Measurements from ENCODE around the gene L1CAM. TPM values are rescaled to one million over a fixed set of nuclear protein-coding genes. Genes with fewer than 3 reads are reported as not detected.
A peak's percentile ranks its signal among the peaks of the same experiment; 100 is the strongest.

L1CAM gene
- total RNA-seq, 1 donor from 2014 or later, result 0.49 TPM

- H3K4me3 Mint-ChIP-seq, result peak overlapping the region; percentile 78
These were observed 54.4 kb downstream of the L1CAM start for GRCh38 chrX:153831429-153832150.

GRCh38 chrX:153830640-153831428 lies 55.1 kb downstream of the L1CAM start:
- Mint-ChIP-seq H3K4me1 (peaks cover 4% of the 10 kb centered on the region), H3K4me3 (peak overlapping the region; percentile 82), H3K27ac (no peak overlapping the region), H3K9me3 (peaks cover 29% of the 10 kb centered on the region), H3K27me3 (ENCODE audit: insufficient read depth, low read depth) (peaks cover 10% of the 10 kb centered on the region), H3K36me3 (peaks cover 5% of the 10 kb centered on the region)
- Histone ChIP-seq H2AFZ (replicated peaks) (no peak overlapping the region), H3K9ac (no peak overlapping the region), H3K4me1 (no peaks in the 10 kb centered on the region), H3K27ac (no peak overlapping the region), H4K20me1 (ENCODE audit: low read depth) (peaks cover 8% of the 10 kb centered on the region), H3K4me3 (peak overlapping the region; percentile 31), H3K36me3 (no peaks in the 10 kb centered on the region), H3F3A (ENCODE audit: low read depth) (peaks cover 16% of the 10 kb centered on the region), H3K27me3 (peaks cover 63% of the 10 kb centered on the region), H3K9me3 (ENCODE audit: low read depth) (no peaks in the 10 kb centered on the region), H3K4me2 (peak overlapping the region; percentile 72), H3K79me2 (ENCODE audit: low read depth) (no peaks in the 10 kb centered on the region)
- no peak for TF ChIP-seq CTCF (IDR thresholded peaks at IDR 0.05)
- TF ChIP-seq EZH2 (IDR thresholded peaks at IDR 0.05), result no peak
- no peak for TF ChIP-seq EZH2phosphoT487 (IDR thresholded peaks at IDR 0.05)
- DNase-seq (ENCODE audit: low spot score), result peak; percentile 48

More at GRCh38 chrX:153831429-153832150, 54.4 kb downstream of the L1CAM start:
- Mint-ChIP-seq H3K9me3 (peaks cover 29% of the 10 kb centered on the region), H3K27ac (no peak overlapping the region), H3K27me3 (ENCODE audit: insufficient read depth, low read depth) (peaks cover 10% of the 10 kb centered on the region), H3K36me3 (peaks cover 5% of the 10 kb centered on the region), H3K4me1 (peaks cover 4% of the 10 kb centered on the region)
- Histone ChIP-seq H3K27me3 (peaks cover 60% of the 10 kb centered on the region), H3F3A (ENCODE audit: low read depth) (peaks cover 16% of the 10 kb centered on the region), H4K20me1 (ENCODE audit: low read depth) (peaks cover 8% of the 10 kb centered on the region), H3K36me3 (no peaks in the 10 kb centered on the region), H3K4me3 (peak overlapping the region; percentile 31), H3K79me2 (ENCODE audit: low read depth) (no peaks in the 10 kb centered on the region), H3K4me2 (peak overlapping the region; percentile 72), H3K9me3 (ENCODE audit: low read depth) (no peaks in the 10 kb centered on the region), H3K9ac (no peak overlapping the region), H2AFZ (replicated peaks) (no peak overlapping the region), H3K4me1 (no peaks in the 10 kb centered on the region), H3K27ac (no peak overlapping the region)
- TF ChIP-seq EZH2phosphoT487 (IDR thresholded peaks at IDR 0.05), result no peak
- no peak for TF ChIP-seq CTCF (IDR thresholded peaks at IDR 0.05)
- TF ChIP-seq EZH2 (IDR thresholded peaks at IDR 0.05), result no peak
- DNase-seq (ENCODE audit: low spot score), result no peak

- peak within 1 kb of the TSS; percentile 51 for H3K4me3 ChIP-seq
- peaks cover 32% of the 10 kb centered on the region for H3K9me3 Mint-ChIP-seq
- H3K9ac ChIP-seq, result no peak within 1 kb of the TSS
- H3K79me2 ChIP-seq (ENCODE audit: low read depth), result no peaks in the 10 kb centered on the region
- peak within 1 kb of the TSS; percentile 78 for H3K4me2 ChIP-seq
- DNase-seq (ENCODE audit: low spot score), result peak; percentile 52
- no peak within 1 kb of the TSS for H3K27ac ChIP-seq
- H3K4me1 Mint-ChIP-seq, result peaks cover 4% of the 10 kb centered on the region
- peaks cover 16% of the 10 kb centered on the region for H3F3A ChIP-seq (ENCODE audit: low read depth)
- H3K27me3 ChIP-seq, result peaks cover 63% of the 10 kb centered on the region
- H3K4me1 ChIP-seq, result no peaks in the 10 kb centered on the region
- peaks cover 8% of the 10 kb centered on the region for H4K20me1 ChIP-seq (ENCODE audit: low read depth)
- H3K9me3 ChIP-seq (ENCODE audit: low read depth), result no peaks in the 10 kb centered on the region
- TF ChIP-seq CTCF (IDR thresholded peaks at IDR 0.05) (no peak), EZH2 (IDR thresholded peaks at IDR 0.05) (peak; percentile 61), EZH2phosphoT487 (IDR thresholded peaks at IDR 0.05) (peak; percentile 57)
- H3K4me3 Mint-ChIP-seq, result peak within 1 kb of the TSS; percentile 86
- H2AFZ ChIP-seq (replicated peaks), result no peak within 1 kb of the TSS
- H3K27ac Mint-ChIP-seq, result no peak within 1 kb of the TSS
- peaks cover 5% of the 10 kb centered on the region for H3K36me3 Mint-ChIP-seq
- no peaks in the 10 kb centered on the region for H3K36me3 ChIP-seq
- H3K27me3 Mint-ChIP-seq (ENCODE audit: insufficient read depth, low read depth), result peaks cover 12% of the 10 kb centered on the region
These were observed 56.0 kb downstream of the L1CAM start, which contains the start of gene PDZD4 for GRCh38 chrX:153829799-153830639. PDZD4 (minus strand) TSS chrX:153830544; CDS start chrX:153830298, 246 bp downstream.

Measured in neural progenitor cell (in vitro differentiated cells).